Adrenal gland (tissue), 12 donors: ENCODE results near the gene ACVR1B. TPM values are rescaled to one million over a fixed set of nuclear protein-coding genes. Genes with fewer than 3 reads are reported as not detected.
A peak's percentile ranks its signal among the peaks of the same experiment; 100 is the strongest.

Experiments
- DNase-seq, 7 donors: peaks; one replicate each; pipeline ENCODE4 v3.0.0-alpha.2; 2019 to 2020
- H3K27ac ChIP-seq, 5 donors: fragments of 200-600 bp; sonication (generic) in 4 of 5; 1 replicate in 3 of 5; 2 replicates in 2 of 5; pipeline versions ENCODE4 v1.5.1 to v1.8.0; 2016 to 2020; ENCODE audit warnings: mild to moderate bottlenecking in 1 of 5
- H3K27me3 ChIP-seq: fragments of 200-600 bp; 2 replicates; pipeline ENCODE4 v1.8.0; 2021
- H3K36me3 ChIP-seq, 2 donors: fragments of 200-600 bp; replicated peaks in 1 of 2; 1 replicate in 1 of 2; 2 replicates in 1 of 2; pipeline versions ENCODE4 v1.5.1 to v1.8.0; 2018 to 2022
- H3K4me1 ChIP-seq, 2 donors: fragments of 200-600 bp; replicated peaks in 1 of 2; 1 replicate in 1 of 2; 2 replicates in 1 of 2; pipeline versions ENCODE4 v1.5.1 to v1.8.0; 2018 to 2021
- H3K4me3 ChIP-seq, 4 donors: fragments of 200-600 bp; sonication (generic) in 3 of 4; one replicate each; pipeline ENCODE4 v1.5.1; 2016 to 2018
- H3K9me3 ChIP-seq, 3 donors: fragments of 200-600 bp; sonication (generic) in 1 of 3; replicated peaks in 1 of 3; 1 replicate in 2 of 3; 2 replicates in 1 of 3; pipeline versions ENCODE4 v1.5.1 to v1.8.0; 2016 to 2021
- CTCF ChIP-seq, 6 experiments: fragments of 450-650 bp in 4 of 6; fragments of 200-600 bp in 2 of 6; sonication (generic) in 1 of 6; IDR thresholded peaks; 1 replicate in 5 of 6; 2 replicates in 1 of 6; pipeline versions ENCODE4 v1.5.1 to v1.8.0; 2016 to 2021; ENCODE audit warnings: antibody characterized with exemption in 6 of 6, mild to moderate bottlenecking in 2 of 6, moderate library complexity in 1 of 6
- POLR2A ChIP-seq, 2 donors: fragments of 450-650 bp; IDR thresholded peaks; one replicate each; pipeline ENCODE4 v1.6.1; 2017; ENCODE audit warnings: antibody characterized with exemption in 2 of 2, mild to moderate bottlenecking in 2 of 2, moderate library complexity in 1 of 2
- WGBS, 4 donors: extraction: QIAGEN DNeasy Blood & Tissue Kit in 2 of 4; methylation state at CpG; one replicate each; pipeline versions ENCODE4 v1.1.5 to v1.1.7; 2013 to 2017; 5-methylcytosine and 5-hydroxymethylcytosine counted together
- intact Hi-C, 2 donors: fragments of 100-400 bp; cut with DNase I; formaldehyde crosslinking; loops; one replicate each; pipeline versions ENCODE4 v1.14.1 to v1.15.0; 2022 to 2023
- polyA plus RNA-seq, 3 donors: library from polyadenylated mRNA; stranded (reverse); fragments of 200-250 nt in 2 of 3; fragments of 350-450 nt in 1 of 3; fragmentation: Illumina TruSeq in 1 of 3; extraction: RNeasy Lipid Tissue Mini Kit (QIAGEN cat#74804) in 1 of 3; gene quantifications; one replicate each; pipeline ENCODE4 v1.2.3, GENCODE V29; 2013 to 2014
- total RNA-seq, 9 donors: library from RNA; depleted of rRNA in 4 of 9; stranded (reverse); fragments of >200 nt in 4 of 9; fragments of 120-200 nt in 1 of 9; fragmentation: NEBNext Ultra II Directional in 1 of 9; extraction: Animal tissue kit (Norgen Biotek cat#: 25700) in 1 of 9; gene quantifications; one replicate each; pipeline versions ENCODE4 v1.1.0 to v1.2.4, GENCODE V29; 2013 to 2023
- donor health status: healthy with polysubstance abuse.
- donor health status: Bipolar disorder and iron deficiency.
- donor health status: DM: yes; HTN: yes; CAD: no.
- donor health status: DM: no; HTN: no; CAD: no.
- donor health status: DM: no; HTN: no; CAD: no.
- donor health status: DM: yes; HTN: yes; CAD: no.

Gene ACVR1B
- total and polyA plus RNA-seq, 12 donors, result 6.3 to 26.3 (median 13.9) TPM

GRCh38 chr12:51942501-51943000, 8.9 kb upstream of the ACVR1B start:
- Histone ChIP-seq H3K27me3 (no peaks in the 10 kb centered on the region), H3K36me3 (no peaks in the 10 kb centered on the region), H3K27ac (no peak overlapping the region), H3K9me3 (no peaks in the 10 kb centered on the region), H3K4me3 (no peak overlapping the region), H3K4me1 (peaks cover 0 to 6% of the 10 kb centered on the region in 2 donors)
- TF ChIP-seq CTCF (IDR thresholded peaks at IDR 0.05), result no peak
- no peak for TF ChIP-seq POLR2A (IDR thresholded peaks at IDR 0.05)
- intact Hi-C loops, result no loop called here
- DNase-seq, result peak in 1 of 7 donors; percentile 29
- WGBS, 4 donors, result 86 to 93% (median 92%) methylated on average over 6 of the region's 6 CpGs

GRCh38 chr12:51943346-51943745, 8.2 kb upstream of the ACVR1B start:
- H3K9me3 ChIP-seq, result no peaks in the 10 kb centered on the region
- intact Hi-C loops, result no loop called here
- no peaks in the 10 kb centered on the region for H3K27me3 ChIP-seq
- H3K4me3 ChIP-seq, result no peak overlapping the region
- 86 to 100% (median 97%) methylated on average over 2 of the region's 2 CpGs for WGBS, 4 donors
- no peaks in the 10 kb centered on the region for H3K36me3 ChIP-seq
- TF ChIP-seq POLR2A (IDR thresholded peaks at IDR 0.05), result no peak
- no peak for TF ChIP-seq CTCF (IDR thresholded peaks at IDR 0.05)
- peaks cover 0 to 6% of the 10 kb centered on the region in 2 donors for H3K4me1 ChIP-seq
- no peak overlapping the region for H3K27ac ChIP-seq
- peak in 1 of 7 donors; percentile 36 for DNase-seq

GRCh38 chr12:51944608-51945233, 6.8 kb upstream of the ACVR1B start:
- no peaks in the 10 kb centered on the region for H3K27me3 ChIP-seq
- DNase-seq, result no peak
- H3K9me3 ChIP-seq, result no peaks in the 10 kb centered on the region
- H3K4me3 ChIP-seq, result no peak overlapping the region
- H3K4me1 ChIP-seq, result peaks cover 0 to 6% of the 10 kb centered on the region in 2 donors
- H3K36me3 ChIP-seq, result no peaks in the 10 kb centered on the region
- 83 to 97% (median 90%) methylated on average over 1 of the region's 1 CpG for WGBS, 4 donors
- no peak overlapping the region for H3K27ac ChIP-seq
- intact Hi-C loops, result no loop called here
- no peak for TF ChIP-seq POLR2A (IDR thresholded peaks at IDR 0.05)
- no peak for TF ChIP-seq CTCF (IDR thresholded peaks at IDR 0.05)

- H3K9me3 ChIP-seq, result no peaks in the 10 kb centered on the region
- intact Hi-C loops, result no loop called here
- no peak overlapping the region for H3K4me3 ChIP-seq
- H3K27me3 ChIP-seq, result no peaks in the 10 kb centered on the region
- no peak for DNase-seq
- H3K36me3 ChIP-seq, result no peaks in the 10 kb centered on the region
- no peak overlapping the region for H3K27ac ChIP-seq
- TF ChIP-seq POLR2A (IDR thresholded peaks at IDR 0.05) (no peak), CTCF (IDR thresholded peaks at IDR 0.05) (no peak)
- H3K4me1 ChIP-seq, result peaks cover 6 to 8% of the 10 kb centered on the region in 2 donors
- 86 to 96% (median 88%) methylated on average over 8 of the region's 8 CpGs for WGBS, 4 donors
Measured at GRCh38 chr12:51947246-51947996, 4.1 kb upstream of the ACVR1B start.
